ENCODE results near the gene IFNGR2.

IFNGR2 gene

GRCh38 chr21:33479679-33480480 is 76.7 kb downstream of the IFNGR2 start, which contains the start of gene TMEM50B:
TMEM50B (minus strand) TSS chr21:33479974; CDS start chr21:33468885, 11,089 bp downstream.
- Histone ChIP-seq H3F3A (ENCODE audit: low read depth) (no peaks in the 10 kb centered on the region), H3K27me3 (ENCODE audit: insufficient read depth, low read length, poor library complexity, severe bottlenecking) (no peaks in the 10 kb centered on the region), H3K4me3 (ENCODE audit: low read length, poor library complexity, severe bottlenecking) (peak within 1 kb of the TSS; percentile 78), H3K9me2 (replicated peaks; ENCODE audit: low read depth, low read length) (no peaks in the 10 kb centered on the region), H4K20me1 (ENCODE audit: insufficient read depth, low read length, poor library complexity, severe bottlenecking) (peaks cover 13% of the 10 kb centered on the region), H3K9ac (ENCODE audit: low read depth, low read length, poor library complexity, severe bottlenecking) (peak within 1 kb of the TSS; percentile 91), H3K36me3 (ENCODE audit: insufficient read depth, low read length) (no peaks in the 10 kb centered on the region), H3K4me1 (ENCODE audit: insufficient read depth, low read length, poor library complexity, severe bottlenecking) (peaks cover 15% of the 10 kb centered on the region), H3K4me2 (ENCODE audit: low read depth, low read length, poor library complexity, severe bottlenecking) (peak within 1 kb of the TSS; percentile 88), H2AFZ (ENCODE audit: low read length) (peak within 1 kb of the TSS; percentile 96), H3K79me2 (ENCODE audit: insufficient read depth, low read length) (peaks cover 22% of the 10 kb centered on the region), H3K9me3 (ENCODE audit: insufficient read depth, low read depth, low read length) (no peaks in the 10 kb centered on the region)
- TF ChIP-seq CTCF (conservative IDR thresholded peaks at IDR 0.05; ENCODE audit: low read length) (peak; percentile 38), EZH2phosphoT487 (IDR thresholded peaks at IDR 0.05; ENCODE audit: borderline replicate concordance) (no peak)

- no peaks in the 10 kb centered on the region for H3K27me3 ChIP-seq (ENCODE audit: insufficient read depth, low read length, poor library complexity, severe bottlenecking)
- no peaks in the 10 kb centered on the region for H3K36me3 ChIP-seq (ENCODE audit: insufficient read depth, low read length)
- no peaks in the 10 kb centered on the region for H3K9me3 ChIP-seq (ENCODE audit: insufficient read depth, low read depth, low read length)
- peak overlapping the region; percentile 96 for H2AFZ ChIP-seq (ENCODE audit: low read length)
- H3K4me3 ChIP-seq (ENCODE audit: low read length, poor library complexity, severe bottlenecking), result peak overlapping the region; percentile 78
- no peaks in the 10 kb centered on the region for H3K9me2 ChIP-seq (replicated peaks; ENCODE audit: low read depth, low read length)
- peaks cover 22% of the 10 kb centered on the region for H3K79me2 ChIP-seq (ENCODE audit: insufficient read depth, low read length)
- TF ChIP-seq EZH2phosphoT487 (IDR thresholded peaks at IDR 0.05; ENCODE audit: borderline replicate concordance) (no peak), CTCF (conservative IDR thresholded peaks at IDR 0.05; ENCODE audit: low read length) (no peak)
- peaks cover 13% of the 10 kb centered on the region for H4K20me1 ChIP-seq (ENCODE audit: insufficient read depth, low read length, poor library complexity, severe bottlenecking)
- no peaks in the 10 kb centered on the region for H3F3A ChIP-seq (ENCODE audit: low read depth)
- H3K4me2 ChIP-seq (ENCODE audit: low read depth, low read length, poor library complexity, severe bottlenecking), result peak overlapping the region; percentile 77
- H3K9ac ChIP-seq (ENCODE audit: low read depth, low read length, poor library complexity, severe bottlenecking), result peak overlapping the region; percentile 91
- peaks cover 15% of the 10 kb centered on the region for H3K4me1 ChIP-seq (ENCODE audit: insufficient read depth, low read length, poor library complexity, severe bottlenecking)
These were observed 77.4 kb downstream of the IFNGR2 start for GRCh38 chr21:33480481-33481103.

GRCh38 chr21:33481314-33481943 is 78.2 kb downstream of the IFNGR2 start:
- no peaks in the 10 kb centered on the region for H3K36me3 ChIP-seq (ENCODE audit: insufficient read depth, low read length)
- H3K9me2 ChIP-seq (replicated peaks; ENCODE audit: low read depth, low read length), result no peaks in the 10 kb centered on the region
- peaks cover 13% of the 10 kb centered on the region for H4K20me1 ChIP-seq (ENCODE audit: insufficient read depth, low read length, poor library complexity, severe bottlenecking)
- H3K79me2 ChIP-seq (ENCODE audit: insufficient read depth, low read length), result peaks cover 22% of the 10 kb centered on the region
- no peak for TF ChIP-seq EZH2phosphoT487 (IDR thresholded peaks at IDR 0.05; ENCODE audit: borderline replicate concordance)
- H3K9ac ChIP-seq (ENCODE audit: low read depth, low read length, poor library complexity, severe bottlenecking), result peak overlapping the region; percentile 91
- no peaks in the 10 kb centered on the region for H3K9me3 ChIP-seq (ENCODE audit: insufficient read depth, low read depth, low read length)
- no peaks in the 10 kb centered on the region for H3F3A ChIP-seq (ENCODE audit: low read depth)
- H2AFZ ChIP-seq (ENCODE audit: low read length), result no peak overlapping the region
- H3K4me3 ChIP-seq (ENCODE audit: low read length, poor library complexity, severe bottlenecking), result peak overlapping the region; percentile 78
- peaks cover 15% of the 10 kb centered on the region for H3K4me1 ChIP-seq (ENCODE audit: insufficient read depth, low read length, poor library complexity, severe bottlenecking)
- H3K27me3 ChIP-seq (ENCODE audit: insufficient read depth, low read length, poor library complexity, severe bottlenecking), result no peaks in the 10 kb centered on the region
- H3K4me2 ChIP-seq (ENCODE audit: low read depth, low read length, poor library complexity, severe bottlenecking), result peak overlapping the region; percentile 77
